Measurements from ENCODE around the gene SDE2. TPM values are rescaled to one million over a fixed set of nuclear protein-coding genes. Genes with fewer than 3 reads are reported as not detected.
"Not testable (repeated sequence)": the region's sequence is repeated elsewhere in the genome, so short reads cannot be mapped to it uniquely, and the experiment has no call there.

The SDE2 gene
- polyA plus RNA-seq, 1 donor: 22.2 TPM

GRCh38 chr1:226007126-226007892, 8.2 kb upstream of the SDE2 start:
- DNase-seq: not testable (repeated sequence)

DNA sequence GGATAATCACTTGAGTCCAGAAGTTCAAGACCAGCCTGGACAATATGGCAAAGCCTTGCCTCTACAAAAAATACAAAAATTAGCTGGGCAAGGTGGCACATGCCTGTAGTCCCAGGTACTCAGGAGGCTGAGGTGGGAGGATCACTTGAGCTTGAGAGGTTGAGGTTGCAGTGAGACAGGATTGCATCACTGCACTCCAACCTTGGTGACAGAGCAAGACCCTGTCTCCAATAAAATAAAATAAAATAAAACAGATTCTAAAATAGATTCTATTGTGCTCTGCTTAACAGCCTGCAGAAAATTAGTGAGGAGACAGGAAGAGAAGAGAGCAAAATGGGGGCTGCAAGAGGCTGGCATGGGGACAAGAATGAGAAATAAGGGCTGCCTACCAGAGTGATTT, 7.5 kb upstream of the SDE2 start:
- no peak for DNase-seq

DNA sequence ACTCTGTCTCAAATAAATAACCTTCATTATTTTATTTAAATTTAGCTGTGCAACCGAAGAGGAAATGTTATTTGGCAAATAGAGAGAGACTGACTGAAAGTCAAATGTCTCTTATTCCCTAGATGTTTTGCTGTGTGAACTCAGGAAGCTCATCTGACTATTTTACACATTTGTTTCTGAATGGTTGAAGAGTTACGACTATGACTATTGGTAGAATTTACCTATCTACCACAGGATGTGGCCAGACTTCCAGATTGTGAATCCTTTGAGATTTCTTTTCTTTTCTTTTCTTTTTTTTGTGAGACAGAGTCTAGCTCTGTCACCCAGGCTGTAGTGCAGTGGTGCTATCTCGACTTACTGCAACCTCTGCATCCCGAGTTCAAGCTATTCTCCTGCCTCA, 5.3 kb upstream of the SDE2 start:
- no peak for DNase-seq

- no peak for DNase-seq
Measured at GRCh38 chr1:226003502-226004170, 4.5 kb upstream of the SDE2 start.

- DNase-seq: no peak
Measured at GRCh38 chr1:226002667-226003501, 3.7 kb upstream of the SDE2 start.

GRCh38 chr1:226001963-226002666, 3.0 kb upstream of the SDE2 start:
- DNase-seq: no peak

DNA sequence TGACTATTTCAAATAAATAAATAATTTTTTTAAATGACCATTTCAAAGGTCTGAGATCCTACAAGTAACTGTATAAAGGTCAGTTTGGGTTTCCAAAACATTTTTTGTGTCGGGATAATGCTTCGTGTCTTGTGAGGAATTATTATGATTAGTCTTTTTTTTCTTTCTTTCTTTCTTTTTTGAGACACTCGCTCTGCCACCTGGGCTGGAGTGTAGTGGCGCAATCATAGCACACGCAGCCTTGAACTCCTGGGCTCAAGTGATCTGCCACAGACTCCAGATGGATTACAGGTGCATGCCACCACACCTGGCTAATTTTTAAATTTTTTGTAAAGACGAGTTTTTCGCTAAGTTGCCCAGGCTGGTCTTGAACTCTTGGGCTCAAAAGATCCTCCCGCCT, 1.9 kb upstream of the SDE2 start:
- no peak for DNase-seq

DNA sequence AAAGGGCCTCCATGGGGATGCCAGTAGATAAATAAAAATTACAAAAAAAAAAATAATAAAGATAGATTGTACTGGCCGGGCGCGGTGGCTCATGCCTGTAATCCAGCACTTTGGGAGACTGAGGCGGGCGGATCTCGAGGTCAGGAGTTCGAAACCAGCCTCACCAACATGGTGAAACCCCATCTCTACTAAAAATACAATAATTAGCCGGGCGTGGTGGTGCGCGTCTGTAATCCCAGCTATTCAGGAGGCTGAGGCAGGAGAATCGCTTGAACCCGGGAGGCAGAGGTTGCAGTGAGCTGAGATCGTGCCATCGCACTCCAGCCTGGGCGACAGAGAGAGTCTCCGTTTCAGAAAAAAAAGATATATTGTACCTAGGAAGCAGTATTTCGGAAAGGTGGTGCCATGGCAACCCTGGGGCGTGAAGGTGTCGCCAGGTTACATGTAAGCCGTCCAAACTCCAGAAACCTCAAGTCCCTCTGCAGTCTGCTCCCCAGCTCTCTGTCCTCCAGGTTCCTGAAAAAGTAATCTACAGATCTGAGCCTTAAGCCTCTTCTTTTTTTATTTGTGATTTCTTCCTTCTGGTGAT, 1.4 kb upstream of the SDE2 start:
- not testable (repeated sequence) for DNase-seq

- DNase-seq: no peak
Measured at GRCh38 chr1:225999912-226000337, 782 bp upstream of the SDE2 start.

GRCh38 chr1:225998560-225999226, 450 bp downstream of the SDE2 start:
- no peak for DNase-seq

DNA sequence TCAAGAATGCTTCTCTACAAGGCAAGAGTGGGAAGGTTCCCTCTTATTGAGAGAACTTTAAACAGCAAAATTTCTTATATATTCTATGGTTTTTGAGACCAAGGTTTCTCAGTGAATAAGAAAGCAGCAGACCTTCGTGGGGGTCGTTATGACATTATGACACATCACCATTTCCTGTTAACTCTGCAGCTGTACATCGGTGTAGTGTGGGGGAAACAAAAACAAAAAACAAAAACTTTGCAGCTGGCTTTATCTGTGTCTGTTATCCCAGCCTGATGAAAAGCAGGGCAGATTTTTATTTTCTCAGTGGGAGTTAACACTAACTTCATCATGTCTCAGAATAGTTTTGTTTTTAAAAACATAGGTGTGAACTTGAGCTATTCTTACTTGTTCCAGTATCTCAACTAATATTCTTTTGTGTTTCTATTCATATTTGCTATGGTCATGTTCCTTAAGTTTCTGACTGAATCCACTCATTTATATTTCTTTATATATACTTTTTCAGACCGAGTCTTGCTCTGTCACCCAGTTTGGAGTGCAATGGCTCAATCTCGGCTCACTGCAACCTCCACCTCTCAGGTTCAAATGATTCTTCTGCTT, 2.1 kb downstream of the SDE2 start:
- DNase-seq: no peak

GRCh38 chr1:225995919-225996864, 3.0 kb downstream of the SDE2 start:
- DNase-seq: no peak

DNA sequence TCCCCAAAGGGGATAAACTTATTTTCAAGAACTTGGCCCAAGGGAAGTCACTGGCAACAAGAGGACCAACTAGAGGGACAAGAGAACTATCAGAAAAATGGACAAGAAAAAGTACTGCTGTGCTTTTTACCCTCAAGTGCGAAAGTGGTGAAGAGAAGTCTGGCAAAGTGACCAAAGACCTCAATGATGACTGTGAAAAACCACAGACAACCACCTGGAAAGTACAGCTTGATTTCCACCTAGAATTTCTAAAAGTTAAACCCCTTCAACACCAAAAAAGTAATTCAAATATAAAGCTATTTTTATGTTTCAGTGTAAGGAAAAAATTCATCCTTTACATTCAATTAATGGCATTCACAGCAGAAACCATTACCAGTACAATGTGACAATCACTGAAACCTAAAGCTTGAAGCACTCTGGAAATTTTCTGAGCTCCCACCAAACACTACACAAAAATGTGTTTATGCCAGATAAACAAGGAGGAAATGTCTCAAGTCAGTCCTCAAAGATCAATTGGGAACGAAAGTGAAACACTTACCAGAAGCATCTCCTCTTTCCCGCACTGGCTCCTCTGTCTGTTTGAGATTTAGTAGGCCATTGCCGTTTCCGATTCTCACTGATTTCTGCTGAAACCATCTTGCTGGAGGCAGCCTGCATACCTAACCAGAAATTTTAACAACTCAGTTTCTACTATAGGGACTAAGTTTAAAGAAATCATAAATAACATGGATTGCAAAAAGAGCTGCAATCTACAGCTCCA, 8.3 kb downstream of the SDE2 start:
- no peak for DNase-seq

- DNase-seq: no peak
Measured at GRCh38 chr1:225987491-225988316, 11.4 kb downstream of the SDE2 start.

DNA sequence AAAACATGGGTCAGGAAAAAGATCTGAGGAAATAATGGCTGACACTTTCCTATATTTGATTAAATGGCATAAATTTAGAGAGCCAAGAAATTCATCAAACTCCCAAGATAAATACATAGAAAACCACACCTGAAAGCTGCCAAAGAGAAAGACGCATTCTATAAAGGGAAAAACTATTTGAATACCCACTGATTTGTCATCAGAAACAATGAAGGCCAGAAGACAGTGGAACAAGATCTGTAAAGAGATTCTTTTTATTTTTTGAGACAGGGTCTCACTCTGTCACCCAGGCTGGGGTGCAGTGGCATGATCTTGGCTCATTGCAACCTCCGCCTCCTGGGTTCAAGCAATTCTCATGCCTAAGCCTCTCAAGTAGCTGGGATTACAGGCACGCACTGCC, 17.4 kb downstream of the SDE2 start:
- DNase-seq: no peak

- no peak for DNase-seq
Measured at GRCh38 chr1:225980005-225980836, 18.9 kb downstream of the SDE2 start.

GRCh38 chr1:225979421-225979820, 19.7 kb downstream of the SDE2 start:
- DNase-seq: no peak

Measured in left kidney (tissue), 2 donors.